Left lung (tissue), 10 donors: ENCODE results near the gene TMEM45B. TPM values are rescaled to one million over a fixed set of nuclear protein-coding genes. Genes with fewer than 3 reads are reported as not detected.
A peak's percentile ranks its signal among the peaks of the same experiment; 100 is the strongest.

Experiments used
- ATAC-seq: fragments of 200-7000 bp; cut with Tn5 transposase; one replicate; pipeline ENCODE4 v1.9.1; 2020; ENCODE audit warnings: moderate library complexity
- DNase-seq, 4 donors: peaks; one replicate each; pipeline ENCODE4 v3.0.0-alpha.2; 2013 to 2020
- H3K27ac ChIP-seq, 2 donors: fragments of 200-600 bp; sonication (generic) in 1 of 2; one replicate each; pipeline versions ENCODE4 v1.5.0 to v1.8.0; 2020 to 2021
- H3K27me3 ChIP-seq, 2 donors: fragments of 200-600 bp; sonication (generic) in 1 of 2; one replicate each; pipeline versions ENCODE4 v1.5.0 to v1.8.0; 2020 to 2021
- H3K36me3 ChIP-seq, 2 donors: fragments of 200-600 bp; sonication (generic) in 1 of 2; one replicate each; pipeline versions ENCODE4 v1.5.0 to v1.8.0; 2020 to 2021
- H3K4me1 ChIP-seq, 2 donors: fragments of 200-600 bp; one replicate each; pipeline ENCODE4 v1.8.0; 2021
- H3K4me3 ChIP-seq, 2 donors: fragments of 200-600 bp; sonication (generic) in 1 of 2; one replicate each; pipeline versions ENCODE4 v1.5.0 to v1.8.0; 2020 to 2021; ENCODE audit warnings: mild to moderate bottlenecking in 1 of 2
- H3K9me3 ChIP-seq, 2 donors: fragments of 200-600 bp; sonication (generic) in 1 of 2; one replicate each; pipeline versions ENCODE4 v1.5.0 to v1.8.0; 2020 to 2021
- intact Hi-C, 2 donors: fragments of 100-400 bp; cut with DNase I; formaldehyde crosslinking; loops; one replicate each; pipeline versions ENCODE4 v1.11.2 to v1.14.2; 2022
- polyA plus RNA-seq, 6 donors: library from polyadenylated mRNA; unstranded; fragments of 120-200 nt; gene quantifications; one replicate each; pipeline ENCODE4 v1.2.1, GENCODE V29; 2013; ENCODE audit not compliant: insufficient read length in 6 of 6
- total RNA-seq, 2 donors: library from RNA; stranded (reverse); fragmentation: NEBNext Ultra II Directional; extraction: Animal tissue kit (Norgen Biotek cat#: 25700); gene quantifications; one replicate each; pipeline ENCODE4 v1.2.1, GENCODE V29; 2021
- TF ChIP-seq, protein P1 (sequence below), 2 donors: fragments of 200-600 bp; sonication (generic) in 1 of 2; IDR thresholded peaks; one replicate each; pipeline versions ENCODE4 v1.5.0 to v1.8.0; 2021; ENCODE audit warnings: antibody characterized with exemption in 2 of 2
- donor health status: DM: no; HTN: yes; CAD: no.
- donor health status: DM: no; HTN: no; CAD: no.

The TMEM45B gene
- total and polyA plus RNA-seq, 8 donors, result 2.0 to 24.3 (median 2.7) TPM

DNA sequence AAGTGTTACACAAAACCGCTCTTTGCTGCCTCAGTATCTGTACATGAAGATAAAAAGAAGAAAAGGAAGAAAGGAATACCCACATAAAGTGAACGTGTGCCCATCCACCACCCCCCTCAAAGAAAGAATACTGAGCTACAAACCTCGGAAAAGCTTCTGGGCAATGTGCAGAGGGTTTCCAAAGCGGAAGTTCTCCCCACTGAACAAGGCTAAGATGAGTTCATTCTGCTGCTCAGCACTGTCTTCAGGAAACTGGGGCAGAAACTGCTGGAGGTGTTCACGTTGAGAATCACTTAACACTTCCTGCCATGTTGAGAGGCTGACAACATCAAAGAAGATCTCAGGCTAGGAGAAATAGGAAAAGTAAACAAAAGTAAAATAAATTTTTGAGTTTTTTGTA is 72.8 kb downstream of the TMEM45B start:
- no peak overlapping the region for H3K27ac ChIP-seq
- no peak overlapping the region for H3K4me3 ChIP-seq
- DNase-seq, result no peak
- TF ChIP-seq, protein P1, sequence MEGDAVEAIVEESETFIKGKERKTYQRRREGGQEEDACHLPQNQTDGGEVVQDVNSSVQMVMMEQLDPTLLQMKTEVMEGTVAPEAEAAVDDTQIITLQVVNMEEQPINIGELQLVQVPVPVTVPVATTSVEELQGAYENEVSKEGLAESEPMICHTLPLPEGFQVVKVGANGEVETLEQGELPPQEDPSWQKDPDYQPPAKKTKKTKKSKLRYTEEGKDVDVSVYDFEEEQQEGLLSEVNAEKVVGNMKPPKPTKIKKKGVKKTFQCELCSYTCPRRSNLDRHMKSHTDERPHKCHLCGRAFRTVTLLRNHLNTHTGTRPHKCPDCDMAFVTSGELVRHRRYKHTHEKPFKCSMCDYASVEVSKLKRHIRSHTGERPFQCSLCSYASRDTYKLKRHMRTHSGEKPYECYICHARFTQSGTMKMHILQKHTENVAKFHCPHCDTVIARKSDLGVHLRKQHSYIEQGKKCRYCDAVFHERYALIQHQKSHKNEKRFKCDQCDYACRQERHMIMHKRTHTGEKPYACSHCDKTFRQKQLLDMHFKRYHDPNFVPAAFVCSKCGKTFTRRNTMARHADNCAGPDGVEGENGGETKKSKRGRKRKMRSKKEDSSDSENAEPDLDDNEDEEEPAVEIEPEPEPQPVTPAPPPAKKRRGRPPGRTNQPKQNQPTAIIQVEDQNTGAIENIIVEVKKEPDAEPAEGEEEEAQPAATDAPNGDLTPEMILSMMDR (IDR thresholded peaks at IDR 0.05), result no peak
- no peak for ATAC-seq
- peaks cover 0 to under 1% of the 10 kb centered on the region in 2 donors for H3K4me1 ChIP-seq
- no peaks in the 10 kb centered on the region for H3K27me3 ChIP-seq
- intact Hi-C loops, result no loop called here
- H3K9me3 ChIP-seq, result no peaks in the 10 kb centered on the region
- peaks cover 4 to 95% of the 10 kb centered on the region in 2 donors for H3K36me3 ChIP-seq

DNA sequence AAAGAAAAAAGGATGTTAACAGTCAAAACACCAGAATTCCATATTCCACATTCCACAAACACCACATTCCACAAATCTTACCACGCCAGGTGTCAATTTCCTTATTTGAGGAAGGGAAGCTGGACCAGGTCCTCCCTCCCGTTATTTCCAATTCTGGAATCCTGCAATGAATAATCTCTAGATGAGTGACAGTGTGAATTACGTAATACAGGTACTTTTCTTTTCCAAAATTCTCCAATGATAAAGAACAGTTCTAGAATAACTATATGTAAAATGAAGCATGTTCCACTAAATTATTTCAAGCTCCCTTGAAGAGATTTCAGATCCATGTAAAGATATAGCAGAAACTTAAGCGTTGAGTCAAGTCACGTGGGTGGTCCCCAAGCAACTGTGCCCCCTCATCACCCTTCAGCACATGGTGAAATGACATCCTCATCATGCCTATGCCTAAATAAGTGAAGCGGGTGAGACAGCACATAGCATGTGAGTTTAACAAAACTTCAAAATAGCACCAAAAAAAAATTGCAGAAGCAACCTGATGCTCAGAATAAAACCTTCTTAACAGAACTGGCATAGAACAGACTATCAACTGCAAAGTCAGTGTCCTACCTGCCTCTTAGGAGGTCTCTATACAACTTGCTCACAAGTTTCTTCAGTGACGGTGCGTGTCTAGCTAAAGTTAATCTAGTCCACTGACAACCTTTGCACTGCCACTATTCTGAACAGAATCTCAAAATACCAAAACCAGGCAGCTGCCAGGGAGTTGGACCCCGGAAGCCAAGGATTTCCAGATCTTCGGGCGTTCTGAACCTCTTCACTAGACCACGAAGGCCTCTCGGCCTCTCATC is 78.9 kb downstream of the TMEM45B start:
- H3K4me3 ChIP-seq, result peak overlapping the region; percentile 73 to 83
- ATAC-seq (peak; percentile 33), DNase-seq (no peak)
- peak overlapping the region; percentile 68 to 73 for H3K27ac ChIP-seq
- H3K9me3 ChIP-seq, result no peaks in the 10 kb centered on the region
- peaks cover 8 to 23% of the 10 kb centered on the region in 2 donors for H3K4me1 ChIP-seq
- TF ChIP-seq, protein P1 (IDR thresholded peaks at IDR 0.05), result no peak
- intact Hi-C loops, result no loop called here
- peaks cover 0 to 39% of the 10 kb centered on the region in 2 donors for H3K36me3 ChIP-seq
- no peaks in the 10 kb centered on the region for H3K27me3 ChIP-seq

DNA sequence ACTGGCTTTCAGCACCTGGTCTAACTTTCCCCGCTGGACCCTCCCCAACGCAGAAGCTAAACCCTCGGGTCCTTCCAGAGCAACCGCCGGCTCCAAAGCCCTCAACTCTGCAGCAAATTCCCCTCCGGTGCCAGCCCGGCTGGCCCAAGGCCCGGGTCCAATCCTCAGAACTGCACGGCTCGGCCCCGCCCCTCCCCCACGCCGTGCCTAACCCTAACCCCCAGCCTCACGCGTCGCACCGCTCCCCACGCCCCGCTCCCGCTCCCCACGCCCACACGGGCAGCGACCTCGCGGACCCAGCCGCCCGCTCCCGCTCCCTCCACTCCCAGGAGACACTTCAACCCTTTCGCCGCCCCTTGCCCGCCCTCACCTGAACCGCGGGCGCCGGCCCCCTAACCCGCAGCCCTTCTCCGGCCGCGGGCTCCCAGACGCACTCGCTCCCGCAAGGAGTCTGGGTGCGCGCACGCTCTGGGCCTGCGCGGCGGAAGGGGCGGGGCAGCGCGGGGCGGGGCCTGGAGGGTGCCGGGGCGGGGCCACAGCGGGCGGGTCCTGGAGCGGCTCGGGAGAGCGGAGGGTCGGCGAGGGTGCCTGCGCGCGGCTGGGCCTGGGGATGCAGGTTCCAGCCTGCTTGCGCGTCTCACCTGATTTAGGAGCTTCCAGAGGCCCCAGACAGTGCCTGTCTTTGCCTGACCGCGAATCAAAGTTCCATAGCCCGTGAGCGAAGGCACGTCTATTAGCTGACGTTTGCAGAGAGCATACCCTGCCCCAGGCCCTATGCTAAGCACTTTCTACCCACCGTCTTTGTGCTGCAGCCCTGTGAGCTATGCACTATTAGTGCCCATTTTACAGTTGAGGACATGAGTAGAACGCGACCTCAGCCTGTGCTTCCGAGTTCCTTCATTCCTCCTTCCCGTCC is 79.7 kb downstream of the TMEM45B start, which contains the start of gene NFRKB:
NFRKB (minus strand) TSS at position 453 of the 916 bp plus-strand sequence. CDS start 2,729 bp downstream, outside the sequence.
- H3K27me3 ChIP-seq, result no peaks in the 10 kb centered on the region
- ATAC-seq, result peak; percentile 100
- no peaks in the 10 kb centered on the region for H3K9me3 ChIP-seq
- peaks cover 8 to 23% of the 10 kb centered on the region in 2 donors for H3K4me1 ChIP-seq
- peak within 1 kb of the TSS; percentile 73 to 83 for H3K4me3 ChIP-seq
- DNase-seq, result peak; percentile 78 to 99 (median 87)
- H3K36me3 ChIP-seq, result peaks cover 0 to 31% of the 10 kb centered on the region in 2 donors
- intact Hi-C loops, result no loop called here
- peak within 1 kb of the TSS; percentile 68 to 73 for H3K27ac ChIP-seq
- TF ChIP-seq, protein P1 (IDR thresholded peaks at IDR 0.05), result no peak

- Histone ChIP-seq H3K36me3 (peaks cover 0 to 24% of the 10 kb centered on the region in 2 donors), H3K27me3 (no peaks in the 10 kb centered on the region), H3K4me1 (peaks cover 8 to 23% of the 10 kb centered on the region in 2 donors), H3K9me3 (no peaks in the 10 kb centered on the region), H3K4me3 (peak overlapping the region; percentile 73 to 83), H3K27ac (peak overlapping the region; percentile 68 to 73)
- ATAC-seq (peak; percentile 41), DNase-seq (no peak)
- TF ChIP-seq, protein P1 (IDR thresholded peaks at IDR 0.05), result no peak
- intact Hi-C loops, result no loop called here
Observed at GRCh38 chr11:129896062-129896461, 80.4 kb downstream of the TMEM45B start.
